Head of caudate nucleus (tissue), 42 donors: ENCODE results near the gene MEAK7.
A peak's percentile ranks its signal among the peaks of the same experiment; 100 is the strongest.

ENCODE experiments used
- DNase-seq, 42 donors: peaks; one replicate each; pipeline versions ENCODE4 v3.0.0 to v3.0.0-alpha.2; 2020 to 2021; ENCODE audit warnings: mixed read lengths in 7 of 42
- intact Hi-C: fragments of 100-400 bp; cut with DNase I; formaldehyde crosslinking; loops from one replicate; pipeline ENCODE4 v1.15.0; 2022

MEAK7 gene

GRCh38 chr16:84461413-84462295 is 42.8 kb downstream of the MEAK7 start:
- DNase-seq: peak in 11 of 42 donors; percentile 8 to 29 (median 14)

GRCh38 chr16:84461029-84461412 is 43.4 kb downstream of the MEAK7 start:
- intact Hi-C loops: loop anchor here (10.0 kb wide), 1 partner anchor 206 kb away; no protein-coding TSS in a partner anchor

More at GRCh38 chr16:84461413-84462295, 42.8 kb downstream of the MEAK7 start:
- intact Hi-C loops: loop anchor here (10.0 kb wide), 1 partner anchor 207 kb away; no protein-coding TSS in a partner anchor

GRCh38 chr16:84460406-84461028 is 43.9 kb downstream of the MEAK7 start:
- intact Hi-C loops: loop anchor here (10.0 kb wide), 1 partner anchor 206 kb away; no protein-coding TSS in a partner anchor
- peak in 12 of 42 donors; percentile 3 to 29 (median 12) for DNase-seq

More at GRCh38 chr16:84461029-84461412, 43.4 kb downstream of the MEAK7 start:
- DNase-seq: peak in 7 of 42 donors; percentile 5 to 10 (median 6)

GRCh38 chr16:84459941-84460405 is 44.5 kb downstream of the MEAK7 start:
- intact Hi-C loops: loop anchor here (10.0 kb wide), 1 partner anchor 205 kb away; no protein-coding TSS in a partner anchor
- DNase-seq: peak in 10 of 42 donors; percentile 8 to 36 (median 16)

GRCh38 chr16:84459533-84459894 is 44.9 kb downstream of the MEAK7 start:
- peak in 4 of 42 donors; percentile 3 to 6 (median 4) for DNase-seq
- intact Hi-C loops: no loop called here

- DNase-seq: peak in 11 of 42 donors; percentile 3 to 30 (median 12)
- intact Hi-C loops: no loop called here
Observed at GRCh38 chr16:84458606-84459532, 45.6 kb downstream of the MEAK7 start.

GRCh38 chr16:84455031-84455430 is 49.4 kb downstream of the MEAK7 start:
- intact Hi-C loops: no loop called here
- peak in 3 of 42 donors; percentile 0 to 2 (median 1) for DNase-seq
